Neural progenitor cell (in vitro differentiated cells): Measurements from ENCODE around the gene FYB1. TPM values are rescaled to one million over a fixed set of nuclear protein-coding genes. Genes with fewer than 3 reads are reported as not detected.

Experiments
- DNase-seq: peaks from one replicate; pipeline ENCODE4 v3.0.0-alpha.2; 2016; ENCODE audit warnings: low spot score
- H2AFZ ChIP-seq: fragments of 200-600 bp; sonication (generic); replicated peaks from 2 replicates; pipeline ENCODE4 v1.6.1; 2016; ENCODE audit warnings: antibody characterized with exemption
- H3F3A ChIP-seq: fragments of 200-600 bp; sonication (generic); 2 replicates; pipeline ENCODE4 v1.6.1; 2016; ENCODE audit warnings: antibody characterized with exemption, low read depth
- H3K27ac ChIP-seq: fragments of 200-600 bp; sonication (generic); 2 replicates; pipeline ENCODE4 v1.5.1; 2016; ENCODE audit warnings: mild to moderate bottlenecking
- H3K27me3 ChIP-seq: fragments of 200-600 bp; sonication (generic); 2 replicates; pipeline ENCODE4 v1.6.1; 2016; ENCODE audit warnings: mild to moderate bottlenecking, moderate library complexity
- H3K36me3 ChIP-seq: fragments of 200-600 bp; sonication (generic); 2 replicates; pipeline ENCODE4 v1.5.1; 2016
- H3K4me1 ChIP-seq: fragments of 200-600 bp; sonication (generic); 2 replicates; pipeline ENCODE4 v1.6.1; 2016; ENCODE audit warnings: mixed run types
- H3K4me2 ChIP-seq: fragments of 200-600 bp; sonication (generic); 2 replicates; pipeline ENCODE4 v1.6.1; 2016
- H3K4me3 ChIP-seq: fragments of 200-600 bp; sonication (generic); 2 replicates; pipeline ENCODE4 v1.5.1; 2016
- H3K79me2 ChIP-seq: fragments of 200-600 bp; sonication (generic); 2 replicates; pipeline ENCODE4 v1.6.1; 2016; ENCODE audit warnings: low read depth
- H3K9ac ChIP-seq: fragments of 200-600 bp; sonication (generic); 2 replicates; pipeline ENCODE4 v1.6.1; 2016
- H3K9me3 ChIP-seq: fragments of 200-600 bp; sonication (generic); 2 replicates; pipeline ENCODE4 v1.5.1; 2016; ENCODE audit warnings: low read depth
- H4K20me1 ChIP-seq: fragments of 200-600 bp; sonication (generic); 2 replicates; pipeline ENCODE4 v1.6.1; 2016; ENCODE audit warnings: low read depth
- H3K27ac Mint-ChIP-seq: 3 replicates; pipeline ENCODE4 v1.8.0; 2021; ENCODE audit warnings: mixed read lengths
- H3K27me3 Mint-ChIP-seq: 2 replicates; pipeline ENCODE4 v1.8.0; 2022; ENCODE audit warnings: low read depth, mild to moderate bottlenecking, inconsistent platforms, moderate library complexity, mixed read lengths; ENCODE audit not compliant: insufficient read depth
- H3K36me3 Mint-ChIP-seq: 3 replicates; pipeline ENCODE4 v1.8.0; 2021; ENCODE audit warnings: mixed read lengths
- H3K4me1 Mint-ChIP-seq: 3 replicates; pipeline ENCODE4 v1.8.0; 2021; ENCODE audit warnings: mixed read lengths
- H3K4me3 Mint-ChIP-seq: 3 replicates; pipeline ENCODE4 v1.8.0; 2021; ENCODE audit warnings: mild to moderate bottlenecking, moderate library complexity, mixed read lengths
- H3K9me3 Mint-ChIP-seq: 3 replicates; pipeline ENCODE4 v1.8.0; 2020; ENCODE audit warnings: mixed read lengths
- EZH2 ChIP-seq: fragments of 200-600 bp; sonication (generic); IDR thresholded peaks from 2 replicates; pipeline ENCODE4 v1.6.1; 2017; ENCODE audit warnings: antibody characterized with exemption, mild to moderate bottlenecking, moderate library complexity
- EZH2phosphoT487 ChIP-seq: fragments of 200-600 bp; sonication (generic); IDR thresholded peaks from 2 replicates; pipeline ENCODE4 v1.6.1; 2017; ENCODE audit warnings: antibody characterized with exemption
- total RNA-seq: library from RNA; depleted of rRNA; stranded (reverse); fragments of >200 nt; gene quantifications from 2 replicates; pipeline ENCODE4 v1.2.3, GENCODE V29; 2015; ENCODE audit warnings: low replicate concordance
- TF ChIP-seq, protein P1 (sequence below): fragments of 200-600 bp; sonication (generic); IDR thresholded peaks from 2 replicates; pipeline ENCODE4 v1.5.1; 2017; ENCODE audit warnings: antibody characterized with exemption, mild to moderate bottlenecking

Gene FYB1
- total RNA-seq, 1 donor from 2014 or later: not detected

- H3K9ac ChIP-seq: no peak overlapping the region
- H3K36me3 Mint-ChIP-seq: peaks cover 35% of the 10 kb centered on the region
- peaks cover 33% of the 10 kb centered on the region for H4K20me1 ChIP-seq
- H3K36me3 ChIP-seq: no peaks in the 10 kb centered on the region
- TF ChIP-seq EZH2: no peak
- TF ChIP-seq EZH2phosphoT487: no peak
- TF ChIP-seq, protein P1, sequence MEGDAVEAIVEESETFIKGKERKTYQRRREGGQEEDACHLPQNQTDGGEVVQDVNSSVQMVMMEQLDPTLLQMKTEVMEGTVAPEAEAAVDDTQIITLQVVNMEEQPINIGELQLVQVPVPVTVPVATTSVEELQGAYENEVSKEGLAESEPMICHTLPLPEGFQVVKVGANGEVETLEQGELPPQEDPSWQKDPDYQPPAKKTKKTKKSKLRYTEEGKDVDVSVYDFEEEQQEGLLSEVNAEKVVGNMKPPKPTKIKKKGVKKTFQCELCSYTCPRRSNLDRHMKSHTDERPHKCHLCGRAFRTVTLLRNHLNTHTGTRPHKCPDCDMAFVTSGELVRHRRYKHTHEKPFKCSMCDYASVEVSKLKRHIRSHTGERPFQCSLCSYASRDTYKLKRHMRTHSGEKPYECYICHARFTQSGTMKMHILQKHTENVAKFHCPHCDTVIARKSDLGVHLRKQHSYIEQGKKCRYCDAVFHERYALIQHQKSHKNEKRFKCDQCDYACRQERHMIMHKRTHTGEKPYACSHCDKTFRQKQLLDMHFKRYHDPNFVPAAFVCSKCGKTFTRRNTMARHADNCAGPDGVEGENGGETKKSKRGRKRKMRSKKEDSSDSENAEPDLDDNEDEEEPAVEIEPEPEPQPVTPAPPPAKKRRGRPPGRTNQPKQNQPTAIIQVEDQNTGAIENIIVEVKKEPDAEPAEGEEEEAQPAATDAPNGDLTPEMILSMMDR: no peak
- no peak overlapping the region for H3K4me3 ChIP-seq
- H3F3A ChIP-seq: peaks cover 1% of the 10 kb centered on the region
- peaks cover 2% of the 10 kb centered on the region for H3K27me3 Mint-ChIP-seq
- peaks cover 5% of the 10 kb centered on the region for H3K4me1 ChIP-seq
- no peaks in the 10 kb centered on the region for H3K9me3 ChIP-seq
- DNase-seq: no peak
- H3K27ac Mint-ChIP-seq: no peak overlapping the region
- H3K27me3 ChIP-seq: no peaks in the 10 kb centered on the region
- H3K27ac ChIP-seq: no peak overlapping the region
- H3K4me1 Mint-ChIP-seq: peaks cover 8% of the 10 kb centered on the region
- no peak overlapping the region for H3K4me3 Mint-ChIP-seq
- H3K79me2 ChIP-seq: peaks cover 98% of the 10 kb centered on the region
- H2AFZ ChIP-seq: no peak overlapping the region
- H3K9me3 Mint-ChIP-seq: peaks cover 16% of the 10 kb centered on the region
- H3K4me2 ChIP-seq: no peak overlapping the region
Observed at GRCh38 chr5:39068099-39068498, 151.3 kb downstream of the FYB1 start.

DNA sequence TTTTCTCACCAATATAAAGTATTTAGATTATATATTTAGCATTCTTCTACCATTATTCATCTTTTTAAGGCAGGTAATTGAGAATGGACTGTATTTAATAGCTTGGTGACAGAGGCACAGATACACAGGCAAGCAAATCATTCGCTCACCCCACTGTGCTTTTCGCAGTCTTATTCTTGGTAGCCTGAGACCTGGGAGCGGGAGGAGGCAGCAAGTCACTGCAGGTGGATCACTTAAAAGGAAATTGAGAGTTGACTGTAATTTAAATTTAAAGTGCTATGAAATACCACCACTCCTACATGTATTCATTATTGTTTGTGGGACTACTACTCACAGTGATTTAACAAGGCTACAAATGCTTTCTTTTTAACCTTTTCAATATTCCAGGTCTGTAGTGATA is 154.9 kb downstream of the FYB1 start:
- no peaks in the 10 kb centered on the region for H3K36me3 ChIP-seq
- no peaks in the 10 kb centered on the region for H3F3A ChIP-seq
- H3K27ac ChIP-seq: no peak overlapping the region
- Mint-ChIP-seq H3K4me3 (no peak overlapping the region), H3K36me3 (peaks cover 30% of the 10 kb centered on the region), H3K9me3 (peaks cover 16% of the 10 kb centered on the region), H3K4me1 (no peaks in the 10 kb centered on the region), H3K27me3 (peaks cover 2% of the 10 kb centered on the region), H3K27ac (no peak overlapping the region)
- no peak overlapping the region for H2AFZ ChIP-seq
- H4K20me1 ChIP-seq: peaks cover 32% of the 10 kb centered on the region
- H3K27me3 ChIP-seq: no peaks in the 10 kb centered on the region
- no peaks in the 10 kb centered on the region for H3K9me3 ChIP-seq
- H3K4me1 ChIP-seq: no peaks in the 10 kb centered on the region
- TF ChIP-seq, protein P1: no peak
- TF ChIP-seq EZH2 (no peak), EZH2phosphoT487 (no peak)
- H3K4me2 ChIP-seq: no peak overlapping the region
- DNase-seq: no peak
- H3K9ac ChIP-seq: no peak overlapping the region
- H3K79me2 ChIP-seq: peaks cover 98% of the 10 kb centered on the region
- H3K4me3 ChIP-seq: no peak overlapping the region

DNA sequence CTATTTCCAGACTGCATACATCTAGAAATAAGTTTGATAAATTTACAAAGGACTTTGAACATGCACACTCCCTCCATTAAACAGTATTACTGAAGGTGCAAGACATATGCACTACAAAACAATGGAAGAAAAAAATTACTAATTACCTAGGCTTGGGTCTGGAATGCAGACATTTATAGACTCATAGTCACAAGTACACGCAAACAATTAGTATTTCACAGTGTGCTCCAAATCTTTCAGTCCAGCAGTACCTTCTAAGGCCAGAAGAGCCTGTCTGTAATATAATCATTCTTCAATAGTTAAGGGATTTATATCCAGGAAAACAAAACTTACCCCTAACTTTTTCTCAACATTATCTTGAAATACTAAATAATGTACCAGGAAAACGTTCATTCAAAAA is 156.3 kb downstream of the FYB1 start:
- Mint-ChIP-seq H3K4me3 (no peak overlapping the region), H3K27ac (no peak overlapping the region), H3K27me3 (peaks cover 2% of the 10 kb centered on the region), H3K4me1 (no peaks in the 10 kb centered on the region), H3K36me3 (peaks cover 20% of the 10 kb centered on the region), H3K9me3 (peaks cover 16% of the 10 kb centered on the region)
- Histone ChIP-seq H3K27me3 (no peaks in the 10 kb centered on the region), H3K4me1 (no peaks in the 10 kb centered on the region), H3K9me3 (no peaks in the 10 kb centered on the region), H3K27ac (no peak overlapping the region), H4K20me1 (peaks cover 39% of the 10 kb centered on the region), H3K79me2 (peaks cover 90% of the 10 kb centered on the region), H3K4me3 (no peak overlapping the region), H3K4me2 (no peak overlapping the region), H3K9ac (no peak overlapping the region), H2AFZ (no peak overlapping the region), H3K36me3 (no peaks in the 10 kb centered on the region), H3F3A (no peaks in the 10 kb centered on the region)
- no peak for DNase-seq
- no peak for TF ChIP-seq EZH2
- TF ChIP-seq, protein P1: no peak
- TF ChIP-seq EZH2phosphoT487: no peak

DNA sequence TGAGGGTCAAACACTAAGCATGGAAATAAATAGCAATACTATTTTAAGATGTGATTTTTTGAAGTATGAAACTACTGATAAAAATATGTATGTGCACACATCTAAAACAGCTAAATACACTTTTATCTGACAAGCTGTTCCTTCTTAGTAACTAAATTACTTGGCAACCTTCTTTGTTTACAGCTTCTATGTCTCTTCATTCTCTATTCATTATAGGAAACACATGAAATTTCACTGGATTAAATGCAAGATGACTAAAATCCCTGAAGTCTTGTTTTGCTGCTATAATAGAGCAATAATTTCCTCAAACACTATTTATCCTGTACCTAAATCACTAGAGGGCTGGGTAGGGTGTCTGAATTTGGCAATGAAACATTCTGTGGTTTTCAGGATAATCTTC is 156.8 kb downstream of the FYB1 start:
- Histone ChIP-seq H3K27me3 (no peaks in the 10 kb centered on the region), H3F3A (no peaks in the 10 kb centered on the region), H3K9me3 (no peaks in the 10 kb centered on the region), H3K79me2 (peaks cover 88% of the 10 kb centered on the region), H3K9ac (no peak overlapping the region), H3K4me3 (no peak overlapping the region), H3K4me1 (no peaks in the 10 kb centered on the region), H3K36me3 (no peaks in the 10 kb centered on the region), H3K4me2 (no peak overlapping the region), H4K20me1 (peaks cover 39% of the 10 kb centered on the region), H3K27ac (no peak overlapping the region), H2AFZ (no peak overlapping the region)
- Mint-ChIP-seq H3K9me3 (peaks cover 16% of the 10 kb centered on the region), H3K27me3 (peaks cover 2% of the 10 kb centered on the region), H3K4me1 (no peaks in the 10 kb centered on the region), H3K4me3 (no peak overlapping the region), H3K27ac (no peak overlapping the region), H3K36me3 (peaks cover 17% of the 10 kb centered on the region)
- TF ChIP-seq, protein P1: no peak
- no peak for DNase-seq
